Measurements from ENCODE around the gene PARD3B. TPM values are rescaled to one million over a fixed set of nuclear protein-coding genes. Genes with fewer than 3 reads are reported as not detected.

The PARD3B gene
- total RNA-seq, 1 experiment from 2014 or later, result 6.4 TPM

DNA sequence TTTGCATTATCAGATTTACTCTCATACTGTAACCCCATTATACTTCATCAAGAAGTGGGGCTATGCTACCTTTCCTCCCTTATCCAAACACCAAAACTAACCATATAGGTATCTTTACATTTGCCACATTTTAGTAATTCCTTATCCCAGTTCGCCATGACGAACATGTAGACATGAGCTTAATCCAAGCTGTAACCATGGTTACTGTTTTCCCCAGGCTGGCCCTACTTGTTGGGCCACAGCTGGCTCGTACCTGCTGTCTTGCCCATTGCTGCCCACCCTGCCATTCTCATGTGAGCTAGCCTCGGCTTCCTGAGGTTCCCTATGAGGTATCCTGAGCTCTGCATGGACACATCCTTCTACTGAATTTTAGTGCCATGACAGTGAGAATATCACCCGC lies 117.7 kb downstream of the PARD3B start:
- Histone ChIP-seq H4K5ac (ENCODE audit: insufficient read length, low read depth, low read length) (no peak overlapping the region), H3K56ac (ENCODE audit: insufficient read length, low read depth, low read length) (no peak overlapping the region), H3K79me1 (ENCODE audit: insufficient read depth, low read depth, low read length, poor library complexity, severe bottlenecking) (no peaks in the 10 kb centered on the region), H3K9ac (ENCODE audit: extremely low read depth, insufficient read length, low read length) (no peak overlapping the region), H3K14ac (ENCODE audit: insufficient read depth, low read length) (no peak overlapping the region), H3K4me1 (ENCODE audit: insufficient read depth, low read length) (peaks cover 3% of the 10 kb centered on the region; the same call in 1 of the 2 replicates), H3K4ac (ENCODE audit: low read depth, low read length) (no peak overlapping the region), H2BK120ac (ENCODE audit: low read depth, low read length, poor library complexity, severe bottlenecking) (no peak overlapping the region), H2BK15ac (ENCODE audit: low read depth, low read length) (no peak overlapping the region), H2BK5ac (ENCODE audit: insufficient read length, low read length) (no peak overlapping the region), H2BK12ac (ENCODE audit: insufficient read length, low read depth, low read length) (no peak overlapping the region), H4K20me1 (ENCODE audit: control insufficient read depth, insufficient read depth, insufficient read length) (no peaks in the 10 kb centered on the region), H3K79me2 (ENCODE audit: insufficient read depth, low read length) (no peaks in the 10 kb centered on the region), H2AK5ac (ENCODE audit: insufficient read length, low read length) (no peak overlapping the region), H4K8ac (replicated peaks; ENCODE audit: insufficient read length, low read depth, low read length) (no peak overlapping the region), H3K27ac (ENCODE audit: insufficient read length, low read depth, low read length) (no peak overlapping the region), H3K23ac (ENCODE audit: insufficient read length, low read depth, low read length) (no peak overlapping the region), H3K4me2 (ENCODE audit: insufficient read depth, insufficient read length, low read length) (no peak overlapping the region), H3K23me2 (ENCODE audit: insufficient read length, low read depth, low read length, poor library complexity, severe bottlenecking) (no peaks in the 10 kb centered on the region), H3T11ph (ENCODE audit: low read length) (no peak overlapping the region), H2AFZ (ENCODE audit: low read length) (no peak overlapping the region), H2BK20ac (ENCODE audit: low read depth, low read length, poor library complexity, severe bottlenecking) (no peak overlapping the region), H3K18ac (ENCODE audit: insufficient read length, low read depth, low read length) (no peak overlapping the region), H3K27me3 (ENCODE audit: insufficient read depth, low read length) (no peaks in the 10 kb centered on the region), H4K91ac (ENCODE audit: insufficient read length, low read depth, low read length) (no peak overlapping the region), H3K9me3 (ENCODE audit: control insufficient read depth, low read depth, low read length) (no peaks in the 10 kb centered on the region)
- no peak for DNase-seq
- no peaks in the 10 kb centered on the region for H3K9me3 Mint-ChIP-seq
- H3K4me1 Mint-ChIP-seq, result peaks cover 8 to 12% of the 10 kb centered on the region in 2 experiments
- TF ChIP-seq, protein P1, sequence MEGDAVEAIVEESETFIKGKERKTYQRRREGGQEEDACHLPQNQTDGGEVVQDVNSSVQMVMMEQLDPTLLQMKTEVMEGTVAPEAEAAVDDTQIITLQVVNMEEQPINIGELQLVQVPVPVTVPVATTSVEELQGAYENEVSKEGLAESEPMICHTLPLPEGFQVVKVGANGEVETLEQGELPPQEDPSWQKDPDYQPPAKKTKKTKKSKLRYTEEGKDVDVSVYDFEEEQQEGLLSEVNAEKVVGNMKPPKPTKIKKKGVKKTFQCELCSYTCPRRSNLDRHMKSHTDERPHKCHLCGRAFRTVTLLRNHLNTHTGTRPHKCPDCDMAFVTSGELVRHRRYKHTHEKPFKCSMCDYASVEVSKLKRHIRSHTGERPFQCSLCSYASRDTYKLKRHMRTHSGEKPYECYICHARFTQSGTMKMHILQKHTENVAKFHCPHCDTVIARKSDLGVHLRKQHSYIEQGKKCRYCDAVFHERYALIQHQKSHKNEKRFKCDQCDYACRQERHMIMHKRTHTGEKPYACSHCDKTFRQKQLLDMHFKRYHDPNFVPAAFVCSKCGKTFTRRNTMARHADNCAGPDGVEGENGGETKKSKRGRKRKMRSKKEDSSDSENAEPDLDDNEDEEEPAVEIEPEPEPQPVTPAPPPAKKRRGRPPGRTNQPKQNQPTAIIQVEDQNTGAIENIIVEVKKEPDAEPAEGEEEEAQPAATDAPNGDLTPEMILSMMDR (conservative IDR thresholded peaks at IDR 0.05), result no peak
- H3K27ac Mint-ChIP-seq, result no peak overlapping the region
- H3K4me3 Mint-ChIP-seq, result no peak overlapping the region
- no peaks in the 10 kb centered on the region for H3K36me3 Mint-ChIP-seq (ENCODE audit: insufficient read depth in 1 of 3, low read depth in 3 of 3)
- H3K27me3 Mint-ChIP-seq (ENCODE audit: low read depth), result no peaks in the 10 kb centered on the region
- no CpG with 5 or more reads among the region's 5 CpGs for WGBS (ENCODE audit: extremely low coverage, insufficient read length, low lambda C conversion rate)

Measured in H9 (cell line).